IPS DF 19.7 (cell line): ENCODE results near the gene MOV10.
"Not testable (repeated sequence)": the region's sequence is repeated elsewhere in the genome, so short reads cannot be mapped to it uniquely, and the experiment has no call there.

Experiments
- DNase-seq: peaks from one replicate; pipeline ENCODE4 v3.0.0-alpha.2; 2013; ENCODE audit warnings: low read depth, low spot score

MOV10 gene, protein sequence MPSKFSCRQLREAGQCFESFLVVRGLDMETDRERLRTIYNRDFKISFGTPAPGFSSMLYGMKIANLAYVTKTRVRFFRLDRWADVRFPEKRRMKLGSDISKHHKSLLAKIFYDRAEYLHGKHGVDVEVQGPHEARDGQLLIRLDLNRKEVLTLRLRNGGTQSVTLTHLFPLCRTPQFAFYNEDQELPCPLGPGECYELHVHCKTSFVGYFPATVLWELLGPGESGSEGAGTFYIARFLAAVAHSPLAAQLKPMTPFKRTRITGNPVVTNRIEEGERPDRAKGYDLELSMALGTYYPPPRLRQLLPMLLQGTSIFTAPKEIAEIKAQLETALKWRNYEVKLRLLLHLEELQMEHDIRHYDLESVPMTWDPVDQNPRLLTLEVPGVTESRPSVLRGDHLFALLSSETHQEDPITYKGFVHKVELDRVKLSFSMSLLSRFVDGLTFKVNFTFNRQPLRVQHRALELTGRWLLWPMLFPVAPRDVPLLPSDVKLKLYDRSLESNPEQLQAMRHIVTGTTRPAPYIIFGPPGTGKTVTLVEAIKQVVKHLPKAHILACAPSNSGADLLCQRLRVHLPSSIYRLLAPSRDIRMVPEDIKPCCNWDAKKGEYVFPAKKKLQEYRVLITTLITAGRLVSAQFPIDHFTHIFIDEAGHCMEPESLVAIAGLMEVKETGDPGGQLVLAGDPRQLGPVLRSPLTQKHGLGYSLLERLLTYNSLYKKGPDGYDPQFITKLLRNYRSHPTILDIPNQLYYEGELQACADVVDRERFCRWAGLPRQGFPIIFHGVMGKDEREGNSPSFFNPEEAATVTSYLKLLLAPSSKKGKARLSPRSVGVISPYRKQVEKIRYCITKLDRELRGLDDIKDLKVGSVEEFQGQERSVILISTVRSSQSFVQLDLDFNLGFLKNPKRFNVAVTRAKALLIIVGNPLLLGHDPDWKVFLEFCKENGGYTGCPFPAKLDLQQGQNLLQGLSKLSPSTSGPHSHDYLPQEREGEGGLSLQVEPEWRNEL

DNA sequence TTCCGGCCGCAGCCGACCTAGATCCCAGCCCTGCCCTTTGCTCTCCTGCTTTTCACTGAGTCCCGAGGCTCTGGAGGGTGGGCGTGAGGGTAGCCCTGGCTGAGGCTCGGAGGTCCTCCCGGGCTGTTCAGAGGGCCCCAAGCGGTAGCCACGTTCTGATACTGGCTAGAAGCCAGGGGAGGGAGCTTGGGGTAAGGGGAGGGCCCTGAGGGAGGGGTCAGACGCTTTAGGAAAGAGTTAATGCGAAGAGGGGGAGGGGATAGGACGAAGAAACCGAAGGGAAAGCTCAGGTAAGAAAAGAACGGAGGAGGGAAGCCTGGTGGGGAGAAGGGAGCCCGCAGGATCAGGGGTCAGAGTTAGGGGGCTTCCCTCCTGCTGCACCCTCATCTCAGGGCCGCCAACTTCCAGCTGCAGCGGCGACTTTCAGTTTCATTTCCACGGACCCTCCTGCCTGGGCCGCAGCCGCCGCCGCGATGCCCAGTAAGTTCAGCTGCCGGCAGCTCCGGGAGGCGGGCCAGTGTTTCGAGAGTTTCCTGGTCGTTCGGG lies at the start of gene MOV10:
TSS of gene MOV10 (plus strand) at position 220 of the 546 bp plus-strand sequence. CDS start at position 474, 254 bp downstream.
- DNase-seq: peak; percentile 68

DNA sequence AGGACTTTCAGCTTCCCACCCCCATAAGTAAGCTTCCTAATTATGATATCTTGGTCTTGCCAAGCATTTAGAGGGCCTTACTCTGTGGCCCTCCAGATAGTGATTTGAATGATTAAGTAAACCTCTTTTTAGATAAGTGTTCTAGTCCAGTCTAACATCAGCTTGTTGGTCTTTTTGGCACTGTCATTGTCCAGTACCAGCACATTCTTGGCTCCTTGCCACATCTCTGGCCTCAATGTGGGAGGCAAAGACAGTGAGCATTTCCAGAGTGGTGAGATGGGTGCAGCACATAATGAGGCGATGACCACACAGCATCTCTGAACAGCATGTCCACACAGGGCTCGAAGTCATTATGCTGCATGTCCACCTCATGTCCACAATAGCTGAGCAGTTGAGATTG lies 48.8 kb upstream of the MOV10 start:
- no peak for DNase-seq

DNA sequence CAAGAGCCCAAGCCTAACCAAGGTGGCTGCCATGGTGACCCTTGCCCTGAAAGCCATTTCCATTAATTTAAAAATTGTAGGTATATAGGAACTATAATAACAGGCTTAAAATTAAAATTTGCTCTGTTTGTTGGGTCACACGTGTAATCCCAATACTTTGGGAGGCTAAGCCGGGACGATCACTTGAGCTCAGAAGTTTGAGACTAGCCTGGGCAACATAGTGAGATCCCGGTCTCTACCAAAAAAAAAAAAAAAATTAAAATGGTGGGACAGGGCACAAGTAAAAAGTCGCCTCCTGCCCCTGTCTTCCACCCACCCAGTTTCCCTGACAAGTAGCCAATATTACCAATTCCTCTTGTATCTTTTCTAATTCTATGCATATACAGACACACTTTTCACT lies 48.3 kb upstream of the MOV10 start:
- DNase-seq: no peak

DNA sequence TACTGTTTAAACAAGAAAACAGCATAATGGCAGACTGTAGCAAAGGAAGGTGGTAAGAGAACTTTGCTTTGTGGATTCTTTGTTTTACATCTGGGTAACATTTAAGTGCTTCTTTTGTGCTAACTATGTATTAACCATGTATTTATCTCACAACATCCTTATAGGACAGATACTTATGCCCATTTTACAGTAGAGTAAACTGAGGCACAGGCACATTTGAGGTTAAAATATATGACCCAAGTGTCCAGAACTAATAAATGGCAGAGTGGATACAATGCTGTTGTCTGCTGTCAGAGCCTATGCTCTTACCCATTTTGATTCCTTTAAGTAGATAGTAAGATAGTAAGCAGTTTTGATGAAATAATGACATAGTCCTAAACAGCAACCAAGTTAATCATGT lies 47.6 kb upstream of the MOV10 start:
- DNase-seq: no peak

DNA sequence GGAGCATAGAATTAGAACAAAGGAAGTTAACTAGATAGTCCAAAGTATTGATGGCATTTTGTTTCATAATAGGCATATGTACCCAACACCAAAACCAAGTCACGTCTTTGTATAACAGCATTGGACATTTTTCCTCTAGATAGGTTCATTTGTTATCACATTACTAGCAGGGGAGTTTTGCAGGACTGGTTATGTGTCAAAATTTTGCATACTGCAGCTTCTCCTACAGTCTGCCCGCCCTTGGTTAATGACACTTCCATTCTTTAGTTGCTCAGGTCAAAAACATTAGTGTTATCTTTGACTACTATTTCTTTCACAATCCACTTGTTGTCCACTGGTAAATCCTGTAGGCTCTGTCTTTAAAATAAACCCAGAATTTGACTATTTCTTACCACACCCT lies 45.9 kb upstream of the MOV10 start:
- no peak for DNase-seq

DNA sequence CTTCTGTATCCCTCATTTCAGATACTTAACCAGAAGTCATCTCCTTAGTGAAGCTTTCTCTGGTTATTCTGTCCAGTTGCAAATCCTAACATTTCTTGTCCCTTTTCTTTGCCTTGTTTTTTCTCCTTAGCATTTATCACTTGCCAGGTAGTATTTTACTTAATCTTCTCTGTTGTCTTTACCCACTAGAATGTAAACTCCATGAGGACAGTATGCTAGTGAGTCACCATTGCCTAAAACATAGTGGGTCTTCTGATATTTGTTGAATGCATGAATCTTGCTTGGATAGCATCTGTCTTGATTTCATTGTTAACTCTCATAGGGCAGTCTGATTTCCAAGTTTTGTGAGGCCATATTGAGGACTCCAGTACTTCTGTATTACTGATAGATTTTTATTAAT lies 45.2 kb upstream of the MOV10 start:
- DNase-seq: no peak

DNA sequence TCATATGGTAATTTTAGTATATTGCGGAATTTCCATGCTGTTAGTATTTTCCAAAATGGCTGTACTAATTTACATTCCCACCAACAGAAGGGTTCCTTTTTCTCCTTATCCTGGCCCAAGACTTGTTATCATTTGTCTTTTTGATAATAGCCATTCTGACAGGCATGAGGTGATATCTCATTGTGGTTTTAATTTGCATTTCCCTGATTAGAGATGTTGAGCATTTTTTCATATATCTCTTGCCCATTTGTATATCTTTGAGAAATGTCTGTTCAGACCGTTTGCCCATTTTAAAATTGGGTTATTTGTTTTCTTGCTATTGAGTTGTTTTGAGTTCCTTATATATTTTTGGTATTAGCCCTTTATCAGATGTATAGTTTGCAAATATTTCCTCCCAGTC lies 40.8 kb upstream of the MOV10 start:
- no peak for DNase-seq

DNA sequence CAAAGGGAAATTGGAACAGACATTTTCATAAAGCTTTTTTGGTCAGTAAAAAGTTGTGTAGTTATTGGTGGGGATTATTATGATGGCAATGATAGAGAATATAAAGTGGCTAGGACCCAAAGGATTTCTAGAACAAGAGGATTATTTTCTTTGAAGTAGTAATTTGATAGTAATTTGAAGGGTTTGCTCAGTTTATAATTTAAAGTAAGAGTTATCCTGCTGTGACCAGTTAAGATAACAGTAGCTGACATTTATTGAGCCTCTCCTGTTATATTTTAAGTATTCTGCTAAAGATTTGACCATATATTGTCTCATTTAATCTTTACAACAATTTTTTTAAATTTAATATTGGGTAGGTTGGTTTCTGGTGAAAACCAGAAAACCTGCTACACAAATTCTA lies 40.1 kb upstream of the MOV10 start:
- DNase-seq: no peak

DNA sequence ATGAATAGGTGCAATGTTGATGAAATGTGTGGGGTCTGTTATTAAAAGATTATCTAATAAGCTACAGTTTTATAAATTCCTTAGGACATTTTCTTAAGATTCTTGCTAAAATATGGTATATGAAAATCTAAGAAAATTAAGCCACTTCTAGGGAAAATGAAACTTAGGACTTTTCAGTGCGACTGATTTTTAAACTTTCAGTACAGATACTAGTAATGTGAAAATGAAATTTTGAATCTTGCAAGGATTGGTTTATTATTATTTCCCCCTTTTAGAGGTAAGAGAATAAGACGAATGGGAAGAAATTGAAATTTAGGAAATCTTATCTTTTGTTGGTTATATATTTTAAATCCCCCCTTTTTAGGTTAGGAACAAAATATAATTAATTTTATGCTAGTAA lies 38.4 kb upstream of the MOV10 start:
- no peak for DNase-seq

DNA sequence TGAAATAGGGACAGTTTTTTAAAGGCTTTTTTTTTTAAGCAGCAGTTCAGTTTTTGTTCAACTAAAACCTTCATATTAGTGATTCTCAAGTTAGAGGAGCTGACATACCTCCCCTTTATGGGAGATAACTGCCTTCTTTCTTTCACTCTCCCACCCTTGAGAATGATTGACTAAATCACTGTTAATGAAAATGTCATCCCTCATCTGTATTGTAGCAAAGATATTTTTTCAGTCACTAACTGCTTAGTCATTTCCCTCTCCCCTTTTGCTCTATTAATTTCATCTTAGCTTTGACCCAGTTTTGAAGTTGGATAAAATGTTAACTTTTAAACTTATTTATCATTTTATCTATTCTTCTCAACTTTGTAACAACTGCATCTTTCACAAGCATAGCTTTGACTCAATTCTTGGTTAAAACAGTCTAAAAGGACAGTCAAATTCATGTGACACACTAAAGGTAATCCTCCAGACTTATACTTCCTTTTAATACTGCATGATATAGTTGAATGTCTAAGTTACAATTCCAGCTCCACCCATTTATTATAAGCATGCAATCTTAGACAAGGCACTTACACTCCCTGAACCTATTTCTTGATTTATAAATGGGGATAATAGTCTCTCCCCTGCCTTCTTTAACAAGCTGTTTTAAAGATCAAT lies 37.7 kb upstream of the MOV10 start:
- no peak for DNase-seq

DNA sequence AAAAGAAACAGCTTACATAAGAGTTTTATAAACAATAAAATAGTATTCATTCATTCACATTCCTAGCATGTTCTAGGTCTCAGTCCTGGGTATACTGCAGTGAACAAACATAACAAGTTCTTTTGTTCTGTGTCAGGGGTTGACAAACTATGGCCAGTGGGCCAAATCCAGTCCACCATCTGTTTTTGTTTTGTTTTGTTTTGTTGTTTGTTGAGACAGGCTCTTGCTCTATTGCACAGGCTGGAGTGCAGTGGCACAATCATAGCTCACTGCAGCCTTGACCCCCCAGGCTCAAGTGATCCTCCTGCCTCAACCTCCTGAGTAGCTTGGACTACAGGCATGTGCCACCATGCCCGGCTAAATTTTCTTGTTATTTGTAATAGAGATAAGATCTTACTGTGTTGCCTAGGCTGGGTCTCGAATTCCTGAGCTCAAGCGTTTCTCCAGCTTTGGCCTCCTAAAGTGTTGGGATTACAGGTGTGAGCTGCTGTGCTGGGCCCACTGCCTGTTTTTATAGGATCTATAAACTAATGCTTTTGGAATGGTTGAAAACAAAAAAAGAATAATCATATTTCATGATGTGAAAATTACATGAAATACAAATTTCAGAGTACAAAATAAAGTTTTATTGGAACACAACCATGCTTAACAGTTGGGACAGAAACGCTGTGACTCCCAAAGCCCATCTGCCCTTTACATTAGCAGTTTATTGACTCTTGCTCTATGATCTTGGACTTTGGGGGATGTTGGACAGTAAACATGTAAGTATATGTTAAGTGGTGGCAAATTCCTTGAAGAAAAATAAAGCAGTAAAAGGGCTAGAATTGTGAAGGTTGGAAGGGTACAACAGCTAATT lies 37.0 kb upstream of the MOV10 start:
- DNase-seq: no peak

DNA sequence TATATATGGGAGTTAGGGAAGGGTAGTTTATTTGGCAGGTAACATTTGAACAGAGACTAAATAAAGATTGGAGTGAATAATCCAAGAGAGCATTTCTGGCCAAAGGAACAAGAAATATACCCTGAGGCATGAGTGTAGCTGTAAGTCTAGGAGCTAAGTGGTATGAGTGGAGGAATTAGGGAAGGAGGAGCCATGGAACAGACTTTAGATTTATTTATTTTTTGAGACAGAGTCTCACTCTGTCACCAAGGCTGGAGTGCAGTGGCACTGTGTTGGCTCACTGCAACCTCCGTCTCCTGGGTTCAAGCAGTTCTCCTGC lies 36.4 kb upstream of the MOV10 start:
- no peak for DNase-seq

DNA sequence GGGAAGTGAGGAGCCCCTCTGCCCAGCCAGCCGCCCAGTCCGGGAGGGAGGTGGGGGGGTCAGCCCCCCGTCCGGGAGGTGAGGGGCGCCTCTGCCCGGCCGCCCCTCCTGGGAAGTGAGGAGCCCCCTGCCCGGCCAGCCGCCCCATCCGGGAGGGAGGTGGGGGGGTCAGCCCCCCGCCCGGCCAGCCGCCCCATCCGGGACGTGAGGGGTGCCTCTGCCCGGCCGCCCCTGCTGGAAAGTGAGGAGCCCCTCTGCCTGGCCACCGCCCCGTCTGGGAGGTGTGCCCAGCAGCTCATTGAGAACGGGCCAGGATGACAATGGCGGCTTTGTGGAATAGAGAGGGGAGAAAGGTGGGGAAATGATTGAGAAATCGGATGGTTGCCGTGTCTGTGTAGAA lies 34.0 kb upstream of the MOV10 start:
- not testable (repeated sequence) for DNase-seq

DNA sequence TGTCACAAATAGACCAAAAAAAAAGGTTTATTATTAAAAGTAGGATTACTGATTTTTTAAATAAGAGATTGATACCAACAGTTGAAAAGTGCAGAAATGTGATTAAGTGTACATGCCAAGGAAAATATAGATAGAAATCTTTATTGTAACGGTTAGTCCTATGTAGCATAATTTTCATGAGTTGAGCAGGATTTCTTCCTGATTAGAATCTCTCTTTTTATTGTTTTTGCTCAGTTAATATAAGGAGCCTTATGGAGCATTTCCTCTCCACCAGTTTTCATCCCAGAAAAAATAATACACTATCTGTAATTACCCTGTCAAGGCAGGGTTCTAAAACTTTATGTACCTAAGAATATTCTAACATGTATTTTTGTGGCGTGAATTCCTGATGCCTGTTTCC lies 31.4 kb upstream of the MOV10 start:
- no peak for DNase-seq

DNA sequence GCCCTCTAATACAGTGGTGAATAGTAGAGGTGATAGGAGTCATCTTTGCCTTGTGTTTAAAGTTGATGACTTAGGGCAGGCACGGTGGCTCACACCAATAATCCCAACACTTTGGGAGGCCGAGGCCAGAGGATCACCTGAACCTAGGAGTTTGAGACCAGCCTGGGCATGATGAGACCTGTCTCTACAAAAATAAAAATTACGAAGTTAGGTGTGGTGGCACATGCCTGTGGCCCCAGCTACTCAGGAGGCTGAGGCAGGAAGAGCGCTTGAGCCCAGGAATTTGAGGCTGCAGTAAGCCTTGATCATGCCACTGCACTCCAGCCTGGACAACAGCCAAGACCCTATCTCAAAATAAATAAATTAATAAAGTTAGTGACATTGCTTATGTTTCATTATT lies 28.2 kb upstream of the MOV10 start:
- DNase-seq: no peak

DNA sequence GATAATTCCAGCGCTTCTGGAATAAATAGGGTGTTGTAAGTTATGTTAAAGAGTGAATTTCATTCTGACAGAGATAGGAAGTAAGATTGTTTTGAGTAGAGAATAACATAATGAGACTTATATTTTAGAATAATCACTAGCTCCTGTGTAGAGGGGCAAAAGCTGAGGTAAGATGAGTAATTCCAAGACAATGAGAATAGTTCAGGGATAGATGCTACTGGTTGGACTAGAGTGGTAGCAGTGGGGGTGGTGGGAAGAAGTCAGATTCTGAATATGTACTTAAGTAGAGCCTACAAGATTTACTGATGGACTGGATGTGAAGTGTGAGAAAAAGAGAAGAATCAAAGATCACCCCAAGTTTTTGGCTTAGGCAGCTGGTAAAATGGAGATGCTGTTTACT lies 23.3 kb upstream of the MOV10 start:
- no peak for DNase-seq

DNA sequence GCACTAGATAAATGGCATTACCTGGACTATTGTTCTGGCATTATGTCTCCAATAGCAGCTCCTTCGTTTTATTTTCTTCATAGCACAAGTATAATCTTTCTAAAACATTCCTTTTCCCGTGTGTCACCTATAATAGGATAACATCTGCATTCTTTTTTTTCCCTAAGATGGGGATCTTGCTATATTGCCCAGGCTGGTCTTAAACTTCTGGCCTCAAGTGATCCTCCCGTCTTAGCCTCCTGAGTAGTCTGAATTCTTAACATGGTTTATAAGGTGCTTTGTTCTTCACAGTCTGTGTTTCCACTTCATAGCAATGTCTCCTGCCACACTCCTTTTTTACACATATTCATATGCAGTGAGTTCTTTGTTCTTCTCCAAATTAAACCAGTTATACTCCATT lies 8.6 kb upstream of the MOV10 start:
- no peak for DNase-seq

DNA sequence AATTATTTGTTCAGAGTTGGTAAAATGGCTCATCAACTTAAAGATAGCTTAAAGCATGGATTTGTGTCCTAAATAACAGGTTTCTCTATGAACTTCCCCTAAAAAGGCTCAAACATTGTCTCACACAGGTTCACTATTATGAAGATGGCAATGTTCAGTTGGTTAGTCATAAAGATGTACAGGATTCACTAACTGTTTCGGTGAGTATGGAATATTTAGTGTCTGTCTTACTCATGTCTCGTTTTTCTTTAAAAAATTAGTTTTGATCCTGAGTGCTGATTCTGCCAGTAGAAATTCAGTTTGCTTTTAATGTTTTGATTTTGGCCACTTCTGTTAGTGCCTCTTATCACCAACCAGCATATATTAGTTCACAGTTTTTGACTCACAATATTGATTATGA lies 7.5 kb upstream of the MOV10 start:
- no peak for DNase-seq

DNA sequence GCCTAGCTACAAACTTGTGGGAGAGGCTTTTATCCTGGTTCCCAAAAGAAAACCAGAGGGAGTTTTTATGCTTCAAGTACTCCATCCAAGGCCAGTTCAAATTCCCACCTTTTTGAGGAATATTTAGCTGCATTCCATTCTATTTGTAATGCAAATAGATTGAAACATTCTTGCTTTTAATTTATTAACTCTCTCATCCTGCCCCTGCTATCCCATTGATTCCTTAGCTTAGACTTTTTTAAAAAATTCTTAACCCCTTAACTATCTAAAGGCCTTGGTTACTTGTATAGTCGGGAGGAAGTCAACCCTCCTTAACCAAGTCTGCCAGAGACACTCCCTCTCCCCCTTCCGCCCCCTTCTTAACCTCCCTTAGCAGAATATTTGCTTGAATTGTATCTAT lies 2.5 kb upstream of the MOV10 start:
- peak; percentile 54 for DNase-seq

DNA sequence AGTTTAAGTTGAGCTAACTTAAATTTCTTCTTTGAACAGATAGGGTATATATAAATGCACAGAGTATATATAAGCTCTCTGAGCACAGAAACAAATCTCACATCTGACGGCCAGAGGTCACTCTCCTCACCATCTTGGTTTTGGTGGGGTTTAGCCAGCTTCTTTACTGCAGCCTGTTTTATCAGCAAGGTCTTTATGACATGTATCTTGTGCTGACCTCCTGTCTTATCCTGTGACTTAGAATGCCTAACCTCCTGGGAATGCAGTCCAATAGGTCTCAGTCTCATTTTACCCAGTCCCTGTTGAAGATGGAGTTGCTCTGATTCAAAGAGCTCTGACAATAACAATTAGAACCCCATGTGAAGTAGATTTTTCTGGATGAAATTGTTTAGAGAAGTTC lies 1.6 kb upstream of the MOV10 start:
- DNase-seq: no peak
